GM21526 (cell line): ENCODE data around the gene SCD5.

Experiments
- ATAC-seq: cut with Tn5 transposase; IDR thresholded peaks from one replicate; pipeline ENCODE4 v1.9.1; 2021; ENCODE audit warnings: moderate library complexity; ENCODE audit not compliant: unreplicated experiment, low FRiP score

SCD5 gene

GRCh38 chr4:82645936-82646565 is 152.5 kb downstream of the SCD5 start:
- no peak for ATAC-seq

GRCh38 chr4:82644734-82645126 is 153.9 kb downstream of the SCD5 start:
- ATAC-seq = no peak

- ATAC-seq = no peak
These were observed 154.4 kb downstream of the SCD5 start for GRCh38 chr4:82643994-82644733.

- no peak for ATAC-seq
These were observed 156.3 kb downstream of the SCD5 start for GRCh38 chr4:82642331-82642730.

- ATAC-seq = no peak
These were observed 158.1 kb downstream of the SCD5 start for GRCh38 chr4:82640540-82640939.

DNA sequence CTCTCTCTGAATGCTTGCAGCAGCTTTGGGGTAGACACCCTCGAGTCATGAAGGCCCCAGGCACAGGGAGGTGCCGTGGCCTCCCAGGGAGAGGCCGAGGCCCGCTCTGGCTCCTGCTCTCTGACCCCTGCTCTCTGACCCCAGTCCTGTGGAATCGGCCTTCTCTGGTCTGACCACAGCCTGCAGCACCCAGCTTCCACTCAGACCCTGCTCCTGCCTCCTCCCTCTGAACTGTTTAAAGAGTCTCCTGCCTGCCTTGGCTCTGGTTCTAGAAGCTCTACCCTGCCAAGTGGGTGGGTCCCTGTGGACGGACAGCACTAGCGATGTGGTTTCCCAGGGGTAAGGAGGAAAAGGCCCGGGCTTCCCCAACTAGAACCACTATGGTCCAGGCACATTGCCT is 158.6 kb downstream of the SCD5 start:
- no peak for ATAC-seq

GRCh38 chr4:82638479-82638878 is 160.1 kb downstream of the SCD5 start:
- ATAC-seq = no peak

DNA sequence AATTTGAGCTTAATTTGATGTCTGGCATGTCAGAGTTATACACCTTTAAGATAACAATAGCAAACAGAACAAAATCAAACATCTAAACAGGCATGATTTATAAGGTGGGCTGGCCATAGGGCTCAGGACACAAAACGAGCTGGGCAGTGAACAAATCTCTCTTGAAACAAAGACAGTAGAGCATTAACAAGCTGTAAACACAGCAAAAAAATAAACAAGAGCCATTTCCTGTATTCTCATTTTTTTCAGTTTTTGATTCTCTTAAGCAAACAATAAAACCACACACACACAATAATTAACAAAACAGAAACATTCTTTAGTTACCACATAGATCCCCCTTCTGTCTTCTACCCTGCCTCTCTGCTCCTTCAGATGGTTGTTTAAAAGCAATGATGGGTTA is 168.5 kb downstream of the SCD5 start:
- ATAC-seq = no peak

GRCh38 chr4:82629238-82630000 is 169.2 kb downstream of the SCD5 start:
- no peak for ATAC-seq

GRCh38 chr4:82626251-82626868 is 172.2 kb downstream of the SCD5 start:
- no peak for ATAC-seq

DNA sequence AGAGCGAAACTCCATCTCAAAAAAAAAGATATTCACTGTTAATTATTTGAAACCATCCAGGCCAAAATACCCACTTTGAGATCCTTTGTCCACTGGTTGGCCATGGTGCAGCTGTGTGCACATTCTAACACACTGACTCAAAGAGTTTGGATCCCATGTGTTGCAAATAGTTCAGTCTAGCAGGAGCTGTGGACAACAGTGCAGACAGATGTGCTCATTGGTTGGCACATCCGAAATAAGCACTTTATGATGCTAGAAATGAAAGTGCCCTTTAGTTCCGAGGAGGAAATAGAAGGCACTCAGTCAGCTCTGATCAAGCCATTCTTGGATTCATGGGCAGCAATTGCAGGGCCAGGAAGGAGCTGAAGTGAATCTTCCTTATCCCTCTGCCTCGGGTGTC is 173.8 kb downstream of the SCD5 start:
- no peak for ATAC-seq

GRCh38 chr4:82623121-82623683 is 175.4 kb downstream of the SCD5 start:
- ATAC-seq = no peak

DNA sequence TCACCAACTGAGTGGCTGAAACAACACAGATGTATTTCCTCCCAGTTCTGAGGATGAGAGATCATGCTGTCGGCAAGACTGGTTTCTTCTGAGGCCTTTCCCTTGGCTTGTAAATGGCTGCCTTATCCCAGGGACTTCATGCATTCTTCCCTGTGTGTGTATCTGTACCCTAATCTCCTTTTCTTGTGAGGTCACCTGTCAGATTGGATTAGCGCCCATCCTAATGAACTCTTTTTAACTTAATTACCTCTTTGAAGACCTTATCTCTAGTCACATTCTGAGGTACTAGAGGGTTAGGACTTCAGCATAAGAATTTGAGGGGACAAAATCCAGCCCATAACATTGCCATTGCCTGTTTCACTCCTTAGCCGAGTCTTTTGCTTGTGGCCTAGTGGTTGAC is 177.3 kb downstream of the SCD5 start:
- no peak for ATAC-seq

DNA sequence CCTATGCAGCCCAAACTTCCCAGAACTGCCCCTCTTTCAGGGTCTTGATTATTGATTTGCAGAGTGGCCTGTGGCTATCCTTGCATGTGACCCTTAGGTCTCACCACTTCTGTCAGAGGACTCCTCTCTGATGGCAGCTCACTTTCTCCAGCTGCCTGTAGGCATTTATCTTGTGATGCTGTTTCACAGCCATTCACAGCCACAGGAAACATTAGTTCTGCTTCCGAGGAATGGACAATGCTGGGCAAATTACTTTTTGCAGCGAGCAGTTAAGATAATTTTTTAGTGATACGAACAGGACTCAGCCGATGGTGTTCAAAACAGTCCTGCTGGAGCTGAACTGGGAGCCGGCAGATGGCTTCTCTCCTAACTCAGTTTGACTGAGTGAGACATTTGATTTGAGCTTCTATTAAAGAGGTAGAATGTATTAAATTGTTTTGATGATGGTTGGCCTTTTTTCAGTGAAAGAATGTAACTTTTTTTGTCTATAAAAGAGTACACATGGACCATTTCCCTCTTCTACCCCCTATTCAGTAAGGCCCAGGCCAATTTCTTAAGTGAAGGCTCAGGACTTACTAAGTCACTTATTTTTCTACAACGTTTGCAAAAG is 178.4 kb downstream of the SCD5 start:
- no peak for ATAC-seq

- ATAC-seq = no peak
These were observed 180.4 kb downstream of the SCD5 start for GRCh38 chr4:82618103-82618720.

DNA sequence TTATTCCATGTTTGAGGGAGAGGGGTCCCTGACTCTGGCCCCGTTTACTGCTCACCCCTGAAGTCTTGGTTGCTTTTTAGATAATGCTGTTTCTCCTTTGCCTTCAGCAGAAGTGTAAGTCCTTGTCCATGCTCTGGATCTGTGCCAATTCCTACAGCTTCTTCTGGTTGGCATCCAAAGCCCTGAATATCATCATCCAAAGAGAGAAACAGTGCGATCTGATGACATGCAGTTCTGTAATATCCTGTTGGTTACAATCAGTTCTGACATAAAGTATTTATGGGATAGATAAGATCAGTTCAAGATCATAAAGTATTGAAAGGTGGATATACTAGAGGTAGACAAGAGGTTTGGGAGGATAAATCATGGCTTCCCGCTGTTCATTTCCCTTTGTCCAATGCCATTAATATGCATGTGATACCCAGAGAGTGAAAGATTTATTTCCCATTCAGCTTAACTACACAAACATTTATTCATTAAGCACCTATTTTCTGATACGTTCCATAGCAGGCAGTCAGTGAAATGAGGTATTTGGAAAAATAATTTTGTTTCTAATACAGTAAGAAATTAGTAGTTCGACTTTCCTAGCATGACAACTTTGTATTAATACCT is 183.7 kb downstream of the SCD5 start:
- no peak for ATAC-seq

GRCh38 chr4:82613121-82613520 is 185.5 kb downstream of the SCD5 start:
- no peak for ATAC-seq

DNA sequence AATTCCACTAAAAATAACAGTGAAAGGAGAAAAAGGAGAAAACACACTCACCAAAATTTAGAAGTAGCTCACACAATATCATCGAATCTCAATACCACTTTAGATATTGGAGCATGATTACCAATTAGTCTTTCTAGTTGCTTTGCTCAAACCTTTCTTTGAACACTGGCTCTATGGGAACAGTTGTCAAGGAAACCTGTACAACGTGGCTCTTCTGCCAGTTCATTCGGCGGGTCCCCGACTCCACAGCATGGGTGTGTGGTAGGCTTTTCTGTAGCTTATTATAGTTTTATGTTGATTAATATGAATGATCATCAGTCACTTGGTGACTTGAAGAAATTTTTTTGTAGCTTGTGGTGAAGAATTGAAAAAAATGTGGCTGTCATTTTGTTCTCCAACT is 186.6 kb downstream of the SCD5 start:
- ATAC-seq = no peak

DNA sequence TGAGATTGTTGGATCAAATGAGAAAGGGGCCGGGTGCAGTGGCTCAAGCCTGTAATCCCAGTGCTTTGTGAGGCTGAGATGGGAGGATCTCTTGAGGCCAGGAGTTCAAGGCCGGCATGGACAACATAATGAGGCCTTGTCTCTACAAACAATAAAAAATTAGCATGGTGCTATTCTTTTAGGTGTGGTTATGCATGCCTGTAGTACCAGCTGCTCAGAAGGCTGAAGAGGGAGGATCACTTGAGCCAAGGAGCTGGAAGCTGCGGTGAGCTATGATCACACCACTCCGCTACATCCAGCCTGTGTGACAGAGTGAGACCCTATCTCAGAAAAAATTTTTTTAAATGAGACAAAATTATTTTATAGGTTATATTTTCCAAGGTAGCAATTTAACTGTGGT is 187.1 kb downstream of the SCD5 start:
- ATAC-seq = no peak

DNA sequence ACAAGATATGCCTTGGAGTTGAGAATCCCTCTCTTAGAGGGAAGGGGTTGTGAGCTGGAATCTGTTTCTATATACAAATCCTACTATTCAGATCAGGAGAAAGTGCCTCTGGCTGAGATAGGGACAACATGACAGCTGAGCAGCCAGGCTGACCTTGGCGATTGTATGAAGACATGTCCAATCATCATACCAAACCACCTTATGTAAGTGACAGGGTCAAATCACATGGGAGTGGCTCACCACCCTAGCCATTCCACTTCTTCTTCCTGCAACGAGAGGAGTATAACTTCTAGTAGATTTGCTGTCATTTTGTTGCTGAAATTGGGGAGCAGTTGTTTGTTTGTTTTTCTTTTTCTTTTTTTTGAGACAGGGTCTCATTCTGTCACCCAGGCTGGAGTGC is 188.6 kb downstream of the SCD5 start:
- ATAC-seq = no peak
